ENCODE measurements around the gene MSRB1.
"Not testable (repeated sequence)": the region's sequence is repeated elsewhere in the genome, so short reads cannot be mapped to it uniquely, and the experiment has no call there.

The MSRB1 gene

GRCh38 chr16:1938316-1938715, 4.7 kb downstream of the MSRB1 start:
- DNase-seq = no peak

- no peak for DNase-seq
Observed at GRCh38 chr16:1936945-1937479, 6.0 kb downstream of the MSRB1 start.

GRCh38 chr16:1933097-1933661, 9.8 kb downstream of the MSRB1 start:
- no peak for DNase-seq

- DNase-seq = peak in 1 of 2 experiments; percentile 27
Observed at GRCh38 chr16:1932050-1933028, 10.7 kb downstream of the MSRB1 start.

GRCh38 chr16:1930338-1930720, 12.7 kb downstream of the MSRB1 start:
- DNase-seq = no peak

GRCh38 chr16:1929578-1930337, 13.2 kb downstream of the MSRB1 start:
- DNase-seq = peak; percentile 43 to 82

GRCh38 chr16:1929105-1929504, 13.9 kb downstream of the MSRB1 start:
- no peak for DNase-seq

GRCh38 chr16:1926271-1926670, 16.7 kb downstream of the MSRB1 start:
- DNase-seq = no peak

GRCh38 chr16:1924095-1924494, 18.9 kb downstream of the MSRB1 start:
- DNase-seq = no peak

- DNase-seq = peak; percentile 73 to 92
Observed at GRCh38 chr16:1923299-1924034, 19.5 kb downstream of the MSRB1 start.

- no peak for DNase-seq
Observed at GRCh38 chr16:1922357-1922756, 20.6 kb downstream of the MSRB1 start.

GRCh38 chr16:1920727-1921171, 22.2 kb downstream of the MSRB1 start:
- DNase-seq = no peak

GRCh38 chr16:1920122-1920521, 22.9 kb downstream of the MSRB1 start:
- not testable (repeated sequence) for DNase-seq

GRCh38 chr16:1919327-1919998, 23.5 kb downstream of the MSRB1 start:
- peak in 1 of 2 experiments; percentile 33 for DNase-seq

GRCh38 chr16:1918351-1919326, 24.4 kb downstream of the MSRB1 start, which contains the start of gene HS3ST6:
TSS of gene HS3ST6 (minus strand) at chr16:1918415. CDS start at chr16:1918323, 92 bp downstream.
- DNase-seq = no peak

GRCh38 chr16:1917665-1918350, 25.2 kb downstream of the MSRB1 start:
- no peak for DNase-seq

GRCh38 chr16:1917056-1917664, 25.8 kb downstream of the MSRB1 start:
- no peak for DNase-seq

GRCh38 chr16:1916640-1916990, 26.4 kb downstream of the MSRB1 start:
- DNase-seq = no peak

All from NCI-H524 (cell line).